Measurements from ENCODE around the gene PRKG1. TPM values are rescaled to one million over a fixed set of nuclear protein-coding genes. Genes with fewer than 3 reads are reported as not detected.

PRKG1 gene
- total and polyA plus RNA-seq, 12 donors = 3.8 to 48.1 (median 29.9) TPM

DNA sequence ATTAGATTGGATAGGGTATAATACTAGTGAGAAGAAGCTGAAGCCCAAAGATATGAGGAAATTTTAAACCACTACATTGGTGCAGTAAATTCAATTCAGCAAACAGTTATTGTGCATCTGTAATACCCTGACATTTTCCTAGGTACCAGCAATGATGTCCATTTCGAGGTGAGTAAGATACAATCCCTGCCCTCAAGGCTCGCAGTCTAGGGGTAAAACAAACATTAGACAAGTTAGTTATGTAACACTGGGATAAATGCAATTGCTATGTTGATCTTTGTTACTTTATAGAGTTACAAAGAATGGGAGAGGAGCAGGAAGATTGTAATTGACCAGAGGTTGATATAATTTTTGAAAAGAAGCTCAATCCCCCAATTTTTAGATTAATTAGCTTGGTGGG, 168.1 kb downstream of the PRKG1 start:
- H3K4me1 ChIP-seq = peaks cover 0 to 79% (median 34%) of the 10 kb centered on the region in 9 donors
- ATAC-seq (no peak), DNase-seq (no peak)
- peak overlapping the region in 2 of 10 donors; percentile 13 to 26 for H3K27ac ChIP-seq
- 78 to 84% methylated on average over 2 of the region's 2 CpGs for WGBS, 2 donors
- no peak overlapping the region for H3K4me3 ChIP-seq
- no peaks in the 10 kb centered on the region for H3K27me3 ChIP-seq
- TF ChIP-seq, protein P1, sequence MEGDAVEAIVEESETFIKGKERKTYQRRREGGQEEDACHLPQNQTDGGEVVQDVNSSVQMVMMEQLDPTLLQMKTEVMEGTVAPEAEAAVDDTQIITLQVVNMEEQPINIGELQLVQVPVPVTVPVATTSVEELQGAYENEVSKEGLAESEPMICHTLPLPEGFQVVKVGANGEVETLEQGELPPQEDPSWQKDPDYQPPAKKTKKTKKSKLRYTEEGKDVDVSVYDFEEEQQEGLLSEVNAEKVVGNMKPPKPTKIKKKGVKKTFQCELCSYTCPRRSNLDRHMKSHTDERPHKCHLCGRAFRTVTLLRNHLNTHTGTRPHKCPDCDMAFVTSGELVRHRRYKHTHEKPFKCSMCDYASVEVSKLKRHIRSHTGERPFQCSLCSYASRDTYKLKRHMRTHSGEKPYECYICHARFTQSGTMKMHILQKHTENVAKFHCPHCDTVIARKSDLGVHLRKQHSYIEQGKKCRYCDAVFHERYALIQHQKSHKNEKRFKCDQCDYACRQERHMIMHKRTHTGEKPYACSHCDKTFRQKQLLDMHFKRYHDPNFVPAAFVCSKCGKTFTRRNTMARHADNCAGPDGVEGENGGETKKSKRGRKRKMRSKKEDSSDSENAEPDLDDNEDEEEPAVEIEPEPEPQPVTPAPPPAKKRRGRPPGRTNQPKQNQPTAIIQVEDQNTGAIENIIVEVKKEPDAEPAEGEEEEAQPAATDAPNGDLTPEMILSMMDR (IDR thresholded peaks at IDR 0.05) = no peak
- intact Hi-C loops (cut with DNase I) = loop anchor here in 4 of 10 donors (5.0 to 10.0 kb wide), 3 partner anchors 158 to 168 kb away; partner anchors contain the start of gene PRKG1 (in 1 of the 4)
- no peaks in the 10 kb centered on the region for H3K36me3 ChIP-seq
- no peaks in the 10 kb centered on the region for H3K9me3 ChIP-seq

DNA sequence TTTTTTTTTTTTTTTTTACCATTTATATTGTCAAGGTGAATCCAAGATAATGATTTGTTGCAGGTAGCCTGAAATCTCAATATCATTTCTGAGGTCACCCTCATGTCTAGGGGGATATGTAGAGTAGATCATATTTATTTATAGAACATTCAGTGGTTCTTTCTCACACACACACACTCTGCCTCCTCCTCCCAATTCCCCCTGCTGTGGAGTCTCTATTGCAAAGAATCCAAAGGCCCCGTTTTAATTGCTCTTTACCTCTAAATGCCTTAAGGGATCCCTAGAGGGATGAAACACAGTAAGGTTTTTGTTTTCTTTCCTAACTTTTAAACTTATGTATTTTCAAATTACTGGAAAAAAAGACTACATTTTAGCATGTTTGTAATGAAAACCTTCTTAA, 170.0 kb downstream of the PRKG1 start:
- Histone ChIP-seq H3K36me3 (no peaks in the 10 kb centered on the region), H3K9me3 (no peaks in the 10 kb centered on the region), H3K4me1 (peaks cover 0 to 68% (median 31%) of the 10 kb centered on the region in 9 donors), H3K27ac (peak overlapping the region in 9 of 10 donors; percentile 13 to 80 (median 59)), H3K27me3 (no peaks in the 10 kb centered on the region), H3K4me3 (peak overlapping the region in 5 of 10 donors; percentile 8 to 18 (median 11))
- TF ChIP-seq, protein P1 (IDR thresholded peaks at IDR 0.05) = no peak
- intact Hi-C loops (cut with DNase I) = loop anchor here in 4 of 10 donors (5.0 to 10.0 kb wide), 3 partner anchors 160 to 170 kb away; partner anchors contain the start of gene PRKG1 (in 1 of the 4)
- no peak for DNase-seq
- WGBS, 2 donors = 7 to 23% methylated on average over 1 of the region's 1 CpG
- peak; percentile 57 to 90 (median 78) for ATAC-seq

DNA sequence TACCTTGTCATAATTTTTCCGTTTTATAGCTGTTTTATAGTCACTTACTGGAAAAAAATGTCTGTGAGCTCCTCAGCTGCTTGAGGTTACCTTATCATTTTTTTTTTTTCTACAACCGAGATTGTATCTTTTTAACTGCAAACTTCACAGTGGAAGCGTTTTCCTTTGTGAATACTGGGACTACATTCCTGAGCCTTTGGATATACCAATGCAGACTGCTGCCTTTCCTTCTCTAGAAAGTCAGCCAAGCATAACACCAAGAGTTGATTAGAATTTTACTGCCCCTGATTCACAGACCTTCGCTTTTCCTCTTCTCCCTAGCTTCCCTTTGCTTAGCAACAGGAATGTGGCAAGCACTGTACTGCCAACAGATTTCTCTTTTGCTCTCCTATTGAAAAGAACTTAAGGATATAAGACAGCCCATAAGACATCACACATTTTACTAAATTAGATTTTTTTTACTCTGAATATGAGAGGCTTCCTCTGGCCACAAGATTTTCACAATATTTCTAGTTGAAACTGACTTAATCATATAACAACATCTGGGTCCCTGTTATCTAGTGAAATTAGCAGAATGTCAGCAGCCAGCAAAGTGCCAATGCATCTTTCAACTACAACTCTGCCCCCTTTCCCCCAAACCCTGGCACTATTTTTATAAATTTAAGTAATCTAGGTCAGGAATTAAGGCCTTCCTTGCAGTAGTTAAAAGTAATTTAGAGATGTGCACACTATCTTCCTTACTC, 170.6 kb downstream of the PRKG1 start:
- intact Hi-C loops (cut with DNase I) = loop anchor here in 4 of 10 donors (5.0 to 10.0 kb wide), 3 partner anchors 160 to 170 kb away; partner anchors contain the start of gene PRKG1 (in 1 of the 4)
- TF ChIP-seq, protein P1 (IDR thresholded peaks at IDR 0.05) = no peak
- WGBS, 2 donors = 12 to 14% methylated on average over 4 of the region's 4 CpGs
- H3K27ac ChIP-seq = peak overlapping the region in 9 of 10 donors; percentile 13 to 80 (median 59)
- ATAC-seq (peak; percentile 65 to 90 (median 81)), DNase-seq (peak in 1 of 2 donors; percentile 18)
- H3K9me3 ChIP-seq = no peaks in the 10 kb centered on the region
- H3K36me3 ChIP-seq = no peaks in the 10 kb centered on the region
- peaks cover 0 to 62% (median 28%) of the 10 kb centered on the region in 9 donors for H3K4me1 ChIP-seq
- H3K4me3 ChIP-seq = peak overlapping the region in 5 of 10 donors; percentile 8 to 18 (median 11)
- no peaks in the 10 kb centered on the region for H3K27me3 ChIP-seq

DNA sequence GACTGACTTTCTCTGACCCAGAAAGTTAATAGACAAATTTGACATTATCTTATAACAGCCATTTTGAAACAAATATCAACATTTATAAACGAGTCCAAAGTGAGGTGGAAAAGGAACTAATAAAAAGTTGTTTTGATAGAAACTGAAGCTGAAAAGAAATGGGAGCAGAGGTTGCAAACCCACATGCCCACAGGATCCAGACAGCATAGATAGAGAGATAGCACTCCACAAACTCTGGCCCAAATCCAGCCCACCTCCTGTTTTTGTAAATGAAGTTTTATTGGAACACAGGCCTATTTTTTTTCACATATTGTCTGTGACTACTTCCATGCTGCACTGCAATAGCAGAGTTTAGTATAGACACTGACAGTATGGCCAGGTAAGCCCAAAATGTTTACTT, 171.9 kb downstream of the PRKG1 start:
- ATAC-seq = no peak
- intact Hi-C loops (cut with DNase I) = loop anchor here in 3 of 10 donors (10.0 kb wide), 2 partner anchors 161 to 171 kb away; partner anchors contain the start of gene PRKG1 (in 1 of the 3)
- H3K27ac ChIP-seq = peak overlapping the region in 2 of 10 donors; percentile 77 to 80
- H3K4me1 ChIP-seq = peaks cover 0 to 69% (median 40%) of the 10 kb centered on the region in 9 donors
- WGBS, 2 donors = 38 to 63% methylated on average over 1 of the region's 1 CpG
- H3K27me3 ChIP-seq = no peaks in the 10 kb centered on the region
- no peak for DNase-seq
- no peak overlapping the region for H3K4me3 ChIP-seq
- H3K9me3 ChIP-seq = no peaks in the 10 kb centered on the region
- no peaks in the 10 kb centered on the region for H3K36me3 ChIP-seq
- TF ChIP-seq, protein P1 (IDR thresholded peaks at IDR 0.05) = no peak
